NB4 (cell line): Measurements from ENCODE around the gene MTERF1.

Experiments
- MYC ChIP-seq: IDR thresholded peaks from 2 replicates; pipeline ENCODE4 v1.6.1; 2011; ENCODE audit warnings: low read depth, low read length
- POLR2A ChIP-seq: IDR thresholded peaks from 2 replicates; pipeline ENCODE4 v1.6.1; 2011; ENCODE audit warnings: mild to moderate bottlenecking; ENCODE audit not compliant: insufficient read length; ENCODE audit errors: extremely low read depth
- TF ChIP-seq, protein P1 (sequence below): IDR thresholded peaks from one replicate; pipeline ENCODE4 v1.5.1; 2012; ENCODE audit warnings: low read depth, low read length
- TF ChIP-seq, protein P2 (sequence below): IDR thresholded peaks from 2 replicates; pipeline ENCODE4 v1.6.1; 2011; ENCODE audit warnings: low read depth, low read length

DNA sequence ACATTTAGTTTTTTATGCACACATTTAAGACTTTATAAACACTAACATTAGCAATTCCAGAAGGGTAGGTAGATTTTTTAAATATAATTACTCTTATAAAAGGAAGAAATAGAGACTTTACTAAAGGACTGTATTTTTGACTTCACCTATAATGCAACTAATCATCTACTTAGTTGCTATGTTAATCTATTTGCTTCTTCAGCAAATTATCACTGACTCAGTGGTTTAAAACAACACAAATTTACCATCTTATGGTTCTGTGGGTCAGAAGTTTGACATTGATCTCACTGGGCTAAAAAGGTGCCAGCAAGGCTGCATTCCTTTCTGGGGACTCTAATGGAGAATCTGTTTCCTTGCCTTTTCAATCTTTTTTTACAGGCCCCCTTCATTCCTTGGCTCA is 7.6 kb downstream of the MTERF1 start:
- TF ChIP-seq, protein P1, sequence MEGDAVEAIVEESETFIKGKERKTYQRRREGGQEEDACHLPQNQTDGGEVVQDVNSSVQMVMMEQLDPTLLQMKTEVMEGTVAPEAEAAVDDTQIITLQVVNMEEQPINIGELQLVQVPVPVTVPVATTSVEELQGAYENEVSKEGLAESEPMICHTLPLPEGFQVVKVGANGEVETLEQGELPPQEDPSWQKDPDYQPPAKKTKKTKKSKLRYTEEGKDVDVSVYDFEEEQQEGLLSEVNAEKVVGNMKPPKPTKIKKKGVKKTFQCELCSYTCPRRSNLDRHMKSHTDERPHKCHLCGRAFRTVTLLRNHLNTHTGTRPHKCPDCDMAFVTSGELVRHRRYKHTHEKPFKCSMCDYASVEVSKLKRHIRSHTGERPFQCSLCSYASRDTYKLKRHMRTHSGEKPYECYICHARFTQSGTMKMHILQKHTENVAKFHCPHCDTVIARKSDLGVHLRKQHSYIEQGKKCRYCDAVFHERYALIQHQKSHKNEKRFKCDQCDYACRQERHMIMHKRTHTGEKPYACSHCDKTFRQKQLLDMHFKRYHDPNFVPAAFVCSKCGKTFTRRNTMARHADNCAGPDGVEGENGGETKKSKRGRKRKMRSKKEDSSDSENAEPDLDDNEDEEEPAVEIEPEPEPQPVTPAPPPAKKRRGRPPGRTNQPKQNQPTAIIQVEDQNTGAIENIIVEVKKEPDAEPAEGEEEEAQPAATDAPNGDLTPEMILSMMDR: no peak
- TF ChIP-seq POLR2A (no peak), MYC (no peak)
- TF ChIP-seq, protein P2, sequence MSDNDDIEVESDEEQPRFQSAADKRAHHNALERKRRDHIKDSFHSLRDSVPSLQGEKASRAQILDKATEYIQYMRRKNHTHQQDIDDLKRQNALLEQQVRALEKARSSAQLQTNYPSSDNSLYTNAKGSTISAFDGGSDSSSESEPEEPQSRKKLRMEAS: no peak
